Endometrial microvascular endothelial cells (primary cell): Measurements from ENCODE around the gene KCND3. TPM values are rescaled to one million over a fixed set of nuclear protein-coding genes. Genes with fewer than 3 reads are reported as not detected.

Source experiments
- in situ Hi-C: cut with HindIII; loops from 2 replicates; pipeline ENCODE4 v1.10.0; 2017; ENCODE audit warnings: low sequenced_read_pairs, low pct_unique_long_range_greater_than_20kb; ENCODE audit errors: inconsistent ontology term
- total RNA-seq: library from RNA; depleted of rRNA; stranded (reverse); fragments of >200 nt; gene quantifications from one replicate; pipeline ENCODE4 v1.2.3, GENCODE V29; 2015; ENCODE audit errors: inconsistent ontology term

The KCND3 gene
- total RNA-seq, 1 donor from 2014 or later = not detected

- in situ Hi-C loops = no loop called here
These were observed 784 bp upstream of the KCND3 start for GRCh38 chr1:111990026-111990877.

GRCh38 chr1:111988743-111989453 is 570 bp downstream of the KCND3 start:
- in situ Hi-C loops = no loop called here

- in situ Hi-C loops = no loop called here
These were observed 1.1 kb downstream of the KCND3 start for GRCh38 chr1:111988377-111988742.

GRCh38 chr1:111987502-111987901 is 2.0 kb downstream of the KCND3 start:
- in situ Hi-C loops = no loop called here

- in situ Hi-C loops = no loop called here
These were observed 6.0 kb downstream of the KCND3 start for GRCh38 chr1:111983500-111983899.

- in situ Hi-C loops = no loop called here
These were observed 7.0 kb downstream of the KCND3 start for GRCh38 chr1:111982428-111982827.

- in situ Hi-C loops = no loop called here
These were observed 7.6 kb downstream of the KCND3 start for GRCh38 chr1:111981871-111982270.

GRCh38 chr1:111981090-111981489 is 8.4 kb downstream of the KCND3 start:
- in situ Hi-C loops = no loop called here

GRCh38 chr1:111980686-111981085 is 8.8 kb downstream of the KCND3 start:
- in situ Hi-C loops = no loop called here

GRCh38 chr1:111978695-111979094 is 10.8 kb downstream of the KCND3 start:
- in situ Hi-C loops = no loop called here

- in situ Hi-C loops = no loop called here
These were observed 12.1 kb downstream of the KCND3 start for GRCh38 chr1:111977378-111977777.

GRCh38 chr1:111976842-111977241 is 12.6 kb downstream of the KCND3 start:
- in situ Hi-C loops = no loop called here

- in situ Hi-C loops = no loop called here
These were observed 13.1 kb downstream of the KCND3 start for GRCh38 chr1:111976332-111976731.

GRCh38 chr1:111973150-111973790 is 16.2 kb downstream of the KCND3 start:
- in situ Hi-C loops = no loop called here

- in situ Hi-C loops = no loop called here
These were observed 18.1 kb downstream of the KCND3 start for GRCh38 chr1:111971396-111971795.

GRCh38 chr1:111968511-111968910 is 21.0 kb downstream of the KCND3 start:
- in situ Hi-C loops = no loop called here

GRCh38 chr1:111967886-111968285 is 21.6 kb downstream of the KCND3 start:
- in situ Hi-C loops = no loop called here

- in situ Hi-C loops = no loop called here
These were observed 22.3 kb downstream of the KCND3 start for GRCh38 chr1:111967067-111967690.

- in situ Hi-C loops = no loop called here
These were observed 23.6 kb downstream of the KCND3 start for GRCh38 chr1:111965781-111966443.
